Measurements from ENCODE around the gene LTBP2.
"Not testable (repeated sequence)": the region's sequence is repeated elsewhere in the genome, so short reads cannot be mapped to it uniquely, and the experiment has no call there.

LTBP2 gene

DNA sequence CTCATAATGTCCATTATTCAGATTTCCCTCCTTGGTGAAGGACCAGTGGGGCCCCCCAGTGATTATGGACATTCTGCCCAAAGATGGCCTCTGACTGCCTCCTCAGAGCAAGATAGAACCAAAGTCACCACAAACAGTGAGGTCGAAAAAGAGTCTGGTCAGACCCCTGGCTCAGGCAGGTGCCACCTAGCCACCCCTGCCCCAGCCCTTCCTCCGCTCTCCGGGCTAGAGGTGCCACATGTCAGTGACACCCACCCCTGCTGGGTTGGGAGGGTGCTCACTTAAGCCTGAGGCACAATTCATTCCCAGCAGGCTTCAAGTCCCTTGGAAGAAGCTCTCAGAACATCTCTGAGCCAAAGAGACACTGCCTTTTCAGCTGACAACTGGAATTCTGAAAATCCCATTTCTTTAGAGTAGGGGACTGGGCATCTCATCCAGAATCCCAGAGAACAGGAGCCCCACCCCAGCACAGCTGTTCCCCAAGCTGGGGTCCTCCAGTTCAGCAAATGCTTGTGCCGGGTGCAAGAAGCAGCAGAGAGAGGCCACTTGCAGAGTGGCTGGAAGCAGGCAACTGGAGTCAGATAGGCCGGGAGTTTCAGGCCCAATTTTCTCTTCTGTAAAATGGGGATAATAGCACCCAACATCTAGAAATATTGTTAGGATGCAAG lies 68.1 kb downstream of the LTBP2 start:
- no peak for DNase-seq
- in situ Hi-C loops (cut with HindIII; ENCODE audit: low pct_ligation_motif_present, low sequenced_read_pairs) = no loop called here
- Histone ChIP-seq H3K36me3 (replicated peaks) (peaks cover 18% of the 10 kb centered on the region), H3K27me3 (replicated peaks) (no peaks in the 10 kb centered on the region), H3K27ac (no peak overlapping the region), H3K4me3 (ENCODE audit: low read depth, low read length) (no peak overlapping the region)
- TF ChIP-seq, protein P1, sequence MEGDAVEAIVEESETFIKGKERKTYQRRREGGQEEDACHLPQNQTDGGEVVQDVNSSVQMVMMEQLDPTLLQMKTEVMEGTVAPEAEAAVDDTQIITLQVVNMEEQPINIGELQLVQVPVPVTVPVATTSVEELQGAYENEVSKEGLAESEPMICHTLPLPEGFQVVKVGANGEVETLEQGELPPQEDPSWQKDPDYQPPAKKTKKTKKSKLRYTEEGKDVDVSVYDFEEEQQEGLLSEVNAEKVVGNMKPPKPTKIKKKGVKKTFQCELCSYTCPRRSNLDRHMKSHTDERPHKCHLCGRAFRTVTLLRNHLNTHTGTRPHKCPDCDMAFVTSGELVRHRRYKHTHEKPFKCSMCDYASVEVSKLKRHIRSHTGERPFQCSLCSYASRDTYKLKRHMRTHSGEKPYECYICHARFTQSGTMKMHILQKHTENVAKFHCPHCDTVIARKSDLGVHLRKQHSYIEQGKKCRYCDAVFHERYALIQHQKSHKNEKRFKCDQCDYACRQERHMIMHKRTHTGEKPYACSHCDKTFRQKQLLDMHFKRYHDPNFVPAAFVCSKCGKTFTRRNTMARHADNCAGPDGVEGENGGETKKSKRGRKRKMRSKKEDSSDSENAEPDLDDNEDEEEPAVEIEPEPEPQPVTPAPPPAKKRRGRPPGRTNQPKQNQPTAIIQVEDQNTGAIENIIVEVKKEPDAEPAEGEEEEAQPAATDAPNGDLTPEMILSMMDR (IDR thresholded peaks at IDR 0.05; ENCODE audit: low read depth, low read length, missing control alignments) = no peak

DNA sequence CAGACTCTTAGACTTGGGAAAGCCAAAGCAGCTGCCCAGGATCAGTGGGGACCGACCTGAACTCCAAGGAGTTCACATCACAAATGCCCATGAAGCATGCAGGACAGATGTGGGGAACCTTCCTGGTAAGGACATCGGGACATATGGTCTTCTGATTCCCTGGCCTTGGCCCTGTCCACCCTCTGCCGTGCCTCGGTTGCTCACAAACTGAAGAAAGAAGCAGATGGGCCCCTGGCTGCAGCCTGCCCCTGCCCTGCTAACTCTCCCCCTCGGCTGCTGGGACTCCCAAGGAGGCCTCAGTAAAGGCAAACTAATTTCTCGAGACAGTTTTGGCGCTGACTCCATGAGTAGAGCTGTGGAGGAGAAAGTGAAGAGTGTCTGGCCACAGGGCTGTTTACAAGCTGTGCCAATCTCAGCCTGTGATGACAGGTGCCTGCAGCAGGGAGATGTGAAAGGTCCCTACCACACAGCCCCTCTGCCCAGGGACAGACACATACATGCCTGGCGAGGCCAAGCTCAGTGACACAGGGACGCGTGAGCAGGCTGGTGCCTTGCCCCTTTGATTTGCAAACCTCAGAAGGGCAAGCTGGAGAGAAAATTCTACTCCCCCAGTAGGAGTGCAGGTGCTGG lies 69.9 kb downstream of the LTBP2 start:
- peaks cover 8% of the 10 kb centered on the region for H3K36me3 ChIP-seq (replicated peaks)

DNA sequence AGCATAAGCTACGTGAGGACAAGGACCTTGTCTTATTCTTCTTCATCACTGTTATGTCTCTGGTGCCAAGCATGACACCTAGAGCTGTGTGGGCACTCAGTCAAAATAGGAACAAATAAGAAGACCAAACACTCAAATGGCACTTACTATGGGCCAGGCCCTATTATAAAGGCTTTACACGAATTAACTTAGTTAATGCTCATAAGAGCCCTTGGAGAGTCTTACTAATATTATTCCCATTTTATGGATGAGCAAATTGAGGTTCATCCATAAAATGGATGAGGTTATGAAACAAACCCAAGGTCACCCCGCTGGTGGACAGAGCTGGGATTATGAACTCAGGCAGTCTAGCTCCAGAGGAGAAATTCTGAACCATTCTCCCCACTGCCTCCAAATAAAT lies 70.8 kb downstream of the LTBP2 start:
- no peak overlapping the region for H3K27ac ChIP-seq
- no peak overlapping the region for H3K4me3 ChIP-seq (ENCODE audit: low read depth, low read length)
- TF ChIP-seq, protein P1 (IDR thresholded peaks at IDR 0.05; ENCODE audit: low read depth, low read length, missing control alignments) = no peak
- H3K36me3 ChIP-seq (replicated peaks) = peaks cover 5% of the 10 kb centered on the region
- H3K27me3 ChIP-seq (replicated peaks) = no peaks in the 10 kb centered on the region
- DNase-seq = no peak
- in situ Hi-C loops (cut with HindIII; ENCODE audit: low pct_ligation_motif_present, low sequenced_read_pairs) = no loop called here

More for the DNA sequence above, 69.9 kb downstream of the LTBP2 start:
- in situ Hi-C loops (cut with HindIII; ENCODE audit: low pct_ligation_motif_present, low sequenced_read_pairs) = no loop called here
- TF ChIP-seq, protein P1 (IDR thresholded peaks at IDR 0.05; ENCODE audit: low read depth, low read length, missing control alignments) = no peak
- Histone ChIP-seq H3K27ac (no peak overlapping the region), H3K4me3 (ENCODE audit: low read depth, low read length) (no peak overlapping the region), H3K27me3 (replicated peaks) (no peaks in the 10 kb centered on the region)
- DNase-seq = no peak

DNA sequence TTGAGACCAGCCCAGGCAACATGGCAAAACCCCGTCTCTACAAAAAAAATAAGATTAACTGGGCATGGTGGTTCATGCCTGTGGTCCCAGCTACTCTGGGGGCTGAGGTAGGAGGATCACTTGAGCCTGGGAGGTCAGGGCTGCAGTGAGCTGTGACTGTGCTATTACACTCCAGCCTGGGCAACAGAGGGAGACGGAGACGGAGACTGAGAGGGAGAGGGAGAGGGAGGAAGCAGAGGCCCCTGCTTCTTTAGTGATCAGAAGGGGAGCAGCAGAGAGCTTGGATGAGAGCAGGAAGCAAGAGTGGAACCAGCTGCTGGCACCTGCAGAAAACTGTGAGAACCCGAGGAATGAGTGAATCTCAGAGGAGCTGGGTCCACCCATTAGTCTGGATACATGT lies 72.5 kb downstream of the LTBP2 start:
- TF ChIP-seq, protein P1 (IDR thresholded peaks at IDR 0.05; ENCODE audit: low read depth, low read length, missing control alignments) = no peak
- H3K27ac ChIP-seq = no peak overlapping the region
- in situ Hi-C loops (cut with HindIII; ENCODE audit: low pct_ligation_motif_present, low sequenced_read_pairs) = no loop called here
- peaks cover 2% of the 10 kb centered on the region for H3K36me3 ChIP-seq (replicated peaks)
- H3K4me3 ChIP-seq (ENCODE audit: low read depth, low read length) = no peak overlapping the region
- DNase-seq = no peak
- no peaks in the 10 kb centered on the region for H3K27me3 ChIP-seq (replicated peaks)

DNA sequence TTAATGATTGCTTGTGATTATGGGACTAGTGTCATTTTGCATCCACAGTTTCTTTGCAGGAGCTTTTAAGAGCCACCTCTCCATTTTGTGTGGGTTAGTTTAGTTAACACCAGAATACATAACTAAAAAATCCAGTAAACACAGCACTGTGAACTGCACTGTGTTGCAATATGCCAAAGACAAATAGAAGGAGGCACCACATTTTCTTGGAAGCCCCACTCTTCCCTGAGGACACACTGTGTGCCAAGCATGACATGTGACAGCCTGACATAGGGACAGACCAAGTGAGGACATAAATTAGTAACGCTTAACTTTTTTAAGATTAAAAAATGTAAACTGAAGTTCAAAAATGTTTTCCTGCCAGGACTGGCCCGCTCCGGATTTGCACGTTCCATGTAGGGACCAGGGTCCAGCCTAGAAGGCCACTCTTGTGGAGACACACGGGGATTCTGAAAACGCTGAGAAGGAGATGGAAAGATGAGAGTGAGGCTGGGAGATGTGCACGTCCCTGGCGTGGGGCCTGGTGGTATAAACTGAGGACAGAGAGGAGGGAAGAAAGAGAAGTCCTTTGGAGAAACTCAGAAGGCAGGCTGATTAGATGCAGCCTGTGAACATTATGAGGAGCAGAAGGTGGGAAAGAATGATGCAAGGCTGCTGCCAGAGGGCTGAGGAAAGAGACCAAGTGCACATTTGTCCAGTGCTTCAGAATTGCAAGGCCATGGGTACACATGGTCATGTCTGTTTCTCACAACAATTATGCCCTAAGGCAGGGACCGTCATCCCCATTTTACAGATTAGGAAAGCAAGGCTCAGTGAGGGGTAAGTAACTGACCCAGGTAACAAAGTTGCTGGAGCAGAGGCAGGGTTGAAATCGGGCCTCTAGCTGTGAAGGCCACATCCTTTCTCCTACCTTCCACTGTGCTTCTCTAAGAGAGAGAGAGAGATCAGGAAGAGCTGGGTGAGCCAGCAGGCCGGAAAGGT lies 73.3 kb downstream of the LTBP2 start:
- in situ Hi-C loops (cut with HindIII; ENCODE audit: low pct_ligation_motif_present, low sequenced_read_pairs) = no loop called here
- TF ChIP-seq, protein P1 (IDR thresholded peaks at IDR 0.05; ENCODE audit: low read depth, low read length, missing control alignments) = no peak
- H3K36me3 ChIP-seq (replicated peaks) = peaks cover 2% of the 10 kb centered on the region

DNA sequence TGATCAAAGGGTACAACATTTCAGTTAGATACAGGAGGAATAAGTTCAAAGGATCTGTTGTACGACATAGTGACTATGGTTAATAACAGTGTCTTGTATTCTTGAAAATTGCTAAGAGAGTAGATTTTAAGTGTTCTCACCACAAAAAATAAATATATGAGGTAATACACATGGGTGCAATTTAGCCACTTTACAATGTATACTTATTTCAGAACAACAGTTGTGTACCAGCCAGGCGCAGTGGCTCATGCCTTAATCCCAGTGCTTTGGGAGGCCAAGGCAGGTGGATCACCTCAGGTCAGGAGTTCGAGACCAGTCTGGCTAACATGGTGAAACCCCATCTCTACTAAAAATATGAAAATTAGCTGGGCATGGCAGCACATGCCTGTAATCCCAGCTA lies 75.7 kb downstream of the LTBP2 start:
- in situ Hi-C loops (cut with HindIII; ENCODE audit: low pct_ligation_motif_present, low sequenced_read_pairs) = not testable (repeated sequence)

More for the DNA sequence above, 73.3 kb downstream of the LTBP2 start:
- Histone ChIP-seq H3K27me3 (replicated peaks) (no peaks in the 10 kb centered on the region), H3K4me3 (ENCODE audit: low read depth, low read length) (no peak overlapping the region), H3K27ac (no peak overlapping the region)
- no peak for DNase-seq

More for the DNA sequence above, 75.7 kb downstream of the LTBP2 start:
- not testable (repeated sequence) for H3K27me3 ChIP-seq (replicated peaks); H3K27ac ChIP-seq; H3K36me3 ChIP-seq (replicated peaks); DNase-seq; H3K4me3 ChIP-seq (ENCODE audit: low read depth, low read length)

Measured in brain microvascular endothelial cell (primary cell).